DND-41 (cell line): ENCODE results near the gene KLHL3.

Source experiments
- CTCF ChIP-seq: IDR thresholded peaks from 2 replicates; pipeline ENCODE4 v1.5.1; 2012; ENCODE audit warnings: borderline replicate concordance, low read length, moderate library complexity, mild to moderate bottlenecking; ENCODE audit not compliant: poor library complexity, severe bottlenecking; ENCODE audit errors: extremely low read depth
- EZH2 ChIP-seq: IDR thresholded peaks from 3 replicates; pipeline ENCODE4 v1.6.1; 2012; ENCODE audit warnings: borderline replicate concordance, low read depth, mild to moderate bottlenecking, moderate library complexity, low read length, inconsistent platforms; ENCODE audit not compliant: severe bottlenecking

- TF ChIP-seq CTCF (no peak), EZH2 (no peak)
Observed at GRCh38 chr5:137636099-137636498, 99.8 kb downstream of the KLHL3 start.
